ENCODE results near the gene VEZT. TPM values are rescaled to one million over a fixed set of nuclear protein-coding genes. Genes with fewer than 3 reads are reported as not detected.
A peak's percentile ranks its signal among the peaks of the same experiment; 100 is the strongest.

VEZT gene
- total RNA-seq, 1 experiment from 2014 or later = 107 TPM

DNA sequence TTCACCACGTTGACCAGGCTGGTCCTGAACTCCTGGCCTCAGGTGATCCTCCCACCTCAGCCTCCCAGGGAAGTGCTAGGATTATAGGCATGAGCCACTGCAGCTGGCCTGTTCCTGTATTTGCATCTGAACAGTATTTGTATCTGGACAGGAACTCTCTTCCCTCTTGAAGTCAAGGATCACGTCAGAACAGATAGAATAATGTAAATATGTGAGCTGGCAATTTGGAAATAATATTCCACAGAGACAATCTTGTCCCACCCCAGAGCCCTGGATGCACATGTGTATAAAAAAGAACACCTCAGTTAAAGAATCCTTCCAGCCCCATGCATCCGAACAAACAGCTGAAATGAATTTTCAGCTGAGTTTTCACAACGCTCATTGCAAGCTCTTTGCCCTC, 118.3 kb downstream of the VEZT start:
- intact Hi-C loops (cut with micrococcal nuclease; ENCODE audit: unreplicated experiment) = loop anchor here (1.0 to 10.0 kb wide), 2 partner anchors 199 to 219 kb away; no protein-coding TSS in a partner anchor
- POLR2A ChIA-PET (ENCODE audit: low non-redundant PET) = no interaction called here

GRCh38 chr12:95336387-95337067, 118.9 kb downstream of the VEZT start:
- no peaks in the 10 kb centered on the region for H3K9me3 ChIP-seq (ENCODE audit: low read depth, low read length, poor library complexity, severe bottlenecking)
- intact Hi-C loops (cut with micrococcal nuclease; ENCODE audit: unreplicated experiment) = loop anchor here (1.0 to 10.0 kb wide), 2 partner anchors 198 to 219 kb away; no protein-coding TSS in a partner anchor
- DNase-seq (ENCODE audit: low spot score) = peak; percentile 80
- H3K36me3 ChIP-seq (ENCODE audit: insufficient read depth, low read length, poor library complexity, severe bottlenecking) = no peaks in the 10 kb centered on the region
- H3K4me3 ChIP-seq (ENCODE audit: low read depth, low read length, poor library complexity, severe bottlenecking) = no peak overlapping the region
- no TSS peak for BruUV-seq (replicated peaks)
- no peaks in the 10 kb centered on the region for H3K27me3 ChIP-seq (replicated peaks; ENCODE audit: insufficient read depth, low read depth, low read length, poor library complexity)
- H3K4me1 ChIP-seq (ENCODE audit: insufficient read depth, low read length, poor library complexity, severe bottlenecking) = peaks cover 18% of the 10 kb centered on the region
- ChIA-PET POLR2A (ENCODE audit: low non-redundant PET) (no interaction called here), CTCF (interaction anchor here (0.5 to 0.9 kb wide), 3 partner anchors 219 to 1201 kb away, joined by 3 to 4 read pairs (median 3); no protein-coding TSS in a partner anchor)
- TF ChIP-seq EZH2 (IDR thresholded peaks at IDR 0.05; ENCODE audit: borderline replicate concordance, low read depth, low read length, poor library complexity, severe bottlenecking) = no peak
- peak; percentile 85 for TF ChIP-seq CTCF (conservative IDR thresholded peaks at IDR 0.05; ENCODE audit: low read depth, low read length)
- H3K27ac ChIP-seq (ENCODE audit: low read depth, low read length, poor library complexity, severe bottlenecking) = no peak overlapping the region

More for the DNA sequence above, 118.3 kb downstream of the VEZT start:
- no peak for TF ChIP-seq CTCF (conservative IDR thresholded peaks at IDR 0.05; ENCODE audit: low read depth, low read length)
- H3K4me1 ChIP-seq (ENCODE audit: insufficient read depth, low read length, poor library complexity, severe bottlenecking) = peaks cover 18% of the 10 kb centered on the region
- no peak for DNase-seq (ENCODE audit: low spot score)
- no TSS peak for BruUV-seq (replicated peaks)
- CTCF ChIA-PET = interaction anchor here (0.9 kb wide), 1 partner anchor 218 kb away, joined by 3 read pairs; no protein-coding TSS in a partner anchor
- no peaks in the 10 kb centered on the region for H3K9me3 ChIP-seq (ENCODE audit: low read depth, low read length, poor library complexity, severe bottlenecking)
- no peak overlapping the region for H3K4me3 ChIP-seq (ENCODE audit: low read depth, low read length, poor library complexity, severe bottlenecking)
- H3K27me3 ChIP-seq (replicated peaks; ENCODE audit: insufficient read depth, low read depth, low read length, poor library complexity) = no peaks in the 10 kb centered on the region
- no peaks in the 10 kb centered on the region for H3K36me3 ChIP-seq (ENCODE audit: insufficient read depth, low read length, poor library complexity, severe bottlenecking)
- H3K27ac ChIP-seq (ENCODE audit: low read depth, low read length, poor library complexity, severe bottlenecking) = no peak overlapping the region

DNA sequence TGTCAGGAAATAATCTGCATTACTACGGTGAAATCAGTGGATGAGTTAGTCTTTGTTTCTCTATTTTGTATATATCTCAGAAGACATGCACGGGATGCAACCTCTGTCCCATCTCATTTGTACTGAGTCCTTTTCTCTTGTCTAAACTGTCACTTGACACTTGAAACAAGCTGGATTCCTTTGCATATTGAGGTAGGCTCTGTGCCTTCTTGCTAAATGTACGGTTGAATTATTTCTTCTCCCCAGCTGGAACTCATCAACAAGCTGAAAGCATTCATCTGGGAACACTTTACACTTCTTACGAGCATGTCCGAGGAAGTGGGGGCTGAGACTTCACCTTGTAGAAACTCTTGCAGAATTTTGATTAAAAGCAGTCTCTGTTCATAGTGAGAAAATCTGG, 119.5 kb downstream of the VEZT start:
- no peak overlapping the region for H3K4me3 ChIP-seq (ENCODE audit: low read depth, low read length, poor library complexity, severe bottlenecking)
- CTCF ChIA-PET = interaction anchor here (0.5 to 0.7 kb wide), 2 partner anchors 1120 to 1202 kb away, joined by 3 to 4 read pairs; no protein-coding TSS in a partner anchor
- DNase-seq (ENCODE audit: low spot score) = peak; percentile 25
- H3K27me3 ChIP-seq (replicated peaks; ENCODE audit: insufficient read depth, low read depth, low read length, poor library complexity) = no peaks in the 10 kb centered on the region
- peaks cover 18% of the 10 kb centered on the region for H3K4me1 ChIP-seq (ENCODE audit: insufficient read depth, low read length, poor library complexity, severe bottlenecking)
- no peak overlapping the region for H3K27ac ChIP-seq (ENCODE audit: low read depth, low read length, poor library complexity, severe bottlenecking)
- H3K36me3 ChIP-seq (ENCODE audit: insufficient read depth, low read length, poor library complexity, severe bottlenecking) = no peaks in the 10 kb centered on the region
- no peaks in the 10 kb centered on the region for H3K9me3 ChIP-seq (ENCODE audit: low read depth, low read length, poor library complexity, severe bottlenecking)
- intact Hi-C loops (cut with micrococcal nuclease; ENCODE audit: unreplicated experiment) = loop anchor here (10.0 kb wide), 1 partner anchor 198 kb away; no protein-coding TSS in a partner anchor
- POLR2A ChIA-PET (ENCODE audit: low non-redundant PET) = no interaction called here
- TF ChIP-seq CTCF (conservative IDR thresholded peaks at IDR 0.05; ENCODE audit: low read depth, low read length) = no peak
- no peak for TF ChIP-seq EZH2 (IDR thresholded peaks at IDR 0.05; ENCODE audit: borderline replicate concordance, low read depth, low read length, poor library complexity, severe bottlenecking)
- no TSS peak for BruUV-seq (replicated peaks)

Measured in A673 (cell line).